ENCODE results near the gene MTOR.
A peak's percentile ranks its signal among the peaks of the same experiment; 100 is the strongest.
"Not testable (repeated sequence)": the region's sequence is repeated elsewhere in the genome, so short reads cannot be mapped to it uniquely, and the experiment has no call there.

MTOR gene

GRCh38 chr1:11262171-11263049, at the start of gene MTOR:
TSS of gene MTOR (minus strand) at chr1:11262551. CDS start at chr1:11259409, 3,142 bp downstream.
- peak; percentile 99 for DNase-seq (ENCODE audit: low spot score)

- DNase-seq (ENCODE audit: low spot score) = no peak
These were observed 47.0 kb upstream of the MTOR start for GRCh38 chr1:11309385-11309784.

- no peak for DNase-seq (ENCODE audit: low spot score)
These were observed 46.4 kb upstream of the MTOR start for GRCh38 chr1:11308699-11309224.

- no peak for DNase-seq (ENCODE audit: low spot score)
These were observed 45.5 kb upstream of the MTOR start for GRCh38 chr1:11307852-11308251.

GRCh38 chr1:11305516-11305915, 43.2 kb upstream of the MTOR start:
- not testable (repeated sequence) for DNase-seq (ENCODE audit: low spot score)

GRCh38 chr1:11302366-11302765, 40.0 kb upstream of the MTOR start:
- no peak for DNase-seq (ENCODE audit: low spot score)

GRCh38 chr1:11301601-11302000, 39.2 kb upstream of the MTOR start:
- no peak for DNase-seq (ENCODE audit: low spot score)

GRCh38 chr1:11299225-11299574, 36.8 kb upstream of the MTOR start:
- no peak for DNase-seq (ENCODE audit: low spot score)

GRCh38 chr1:11298390-11299224, 36.3 kb upstream of the MTOR start:
- peak; percentile 68 for DNase-seq (ENCODE audit: low spot score)

GRCh38 chr1:11297774-11298173, 35.4 kb upstream of the MTOR start:
- DNase-seq (ENCODE audit: low spot score) = not testable (repeated sequence)

GRCh38 chr1:11295905-11296304, 33.6 kb upstream of the MTOR start:
- no peak for DNase-seq (ENCODE audit: low spot score)

- DNase-seq (ENCODE audit: low spot score) = no peak
These were observed 32.6 kb upstream of the MTOR start for GRCh38 chr1:11294951-11295350.

GRCh38 chr1:11293856-11294255, 31.5 kb upstream of the MTOR start:
- DNase-seq (ENCODE audit: low spot score) = no peak

GRCh38 chr1:11291049-11291448, 28.7 kb upstream of the MTOR start:
- no peak for DNase-seq (ENCODE audit: low spot score)

GRCh38 chr1:11289064-11289463, 26.7 kb upstream of the MTOR start:
- no peak for DNase-seq (ENCODE audit: low spot score)

GRCh38 chr1:11286735-11287410, 24.5 kb upstream of the MTOR start:
- no peak for DNase-seq (ENCODE audit: low spot score)

GRCh38 chr1:11285883-11286734, 23.8 kb upstream of the MTOR start:
- DNase-seq (ENCODE audit: low spot score) = no peak

- no peak for DNase-seq (ENCODE audit: low spot score)
These were observed 22.4 kb upstream of the MTOR start for GRCh38 chr1:11284784-11285183.

- no peak for DNase-seq (ENCODE audit: low spot score)
These were observed 20.8 kb upstream of the MTOR start for GRCh38 chr1:11283151-11283550.

- DNase-seq (ENCODE audit: low spot score) = no peak
These were observed 19.4 kb upstream of the MTOR start for GRCh38 chr1:11281518-11282331.

All from hematopoietic multipotent progenitor cell treated with erythropoietin and hydrocortisone succinate and interleukin-3 and kit ligand, for 15 days (in vitro differentiated cells).